Panc1 (cell line): ENCODE results near the gene ROR1.

Experiments
- POLR2AphosphoS5 ChIP-seq: IDR thresholded peaks from 2 replicates; pipeline ENCODE4 v1.6.1; 2012; ENCODE audit warnings: mild to moderate bottlenecking, low read depth, low read length, moderate library complexity
- SIN3A ChIP-seq: IDR thresholded peaks from 2 replicates; pipeline ENCODE4 v1.6.1; 2012; ENCODE audit warnings: low read depth, mild to moderate bottlenecking, low read length, moderate library complexity, borderline replicate concordance; ENCODE audit not compliant: insufficient read depth
- TF ChIP-seq, protein P1 (sequence below): fragments of 450-650 bp; IDR thresholded peaks from 2 replicates; pipeline ENCODE4 v1.5.1; 2017; ENCODE audit warnings: mild to moderate bottlenecking

DNA sequence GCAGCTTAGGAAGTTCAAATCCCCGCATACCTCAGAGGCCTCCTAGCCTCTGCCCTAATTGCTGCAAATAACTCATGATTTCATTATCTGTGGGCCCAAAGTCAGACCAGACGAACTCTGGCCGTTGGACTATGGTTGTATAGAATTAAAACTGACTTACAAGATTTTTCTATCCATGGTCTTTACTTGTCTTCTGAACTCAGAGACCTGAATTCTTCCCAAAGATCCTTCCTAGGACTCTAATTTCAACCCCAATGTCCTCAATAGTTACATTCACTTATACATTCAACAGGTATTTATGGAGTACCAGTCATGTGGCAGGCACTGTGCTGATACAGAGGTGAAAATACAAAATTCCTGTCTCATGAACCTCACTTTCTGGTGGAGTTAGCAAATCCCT is 247.2 kb downstream of the ROR1 start:
- TF ChIP-seq SIN3A (no peak), POLR2AphosphoS5 (no peak)
- TF ChIP-seq, protein P1, sequence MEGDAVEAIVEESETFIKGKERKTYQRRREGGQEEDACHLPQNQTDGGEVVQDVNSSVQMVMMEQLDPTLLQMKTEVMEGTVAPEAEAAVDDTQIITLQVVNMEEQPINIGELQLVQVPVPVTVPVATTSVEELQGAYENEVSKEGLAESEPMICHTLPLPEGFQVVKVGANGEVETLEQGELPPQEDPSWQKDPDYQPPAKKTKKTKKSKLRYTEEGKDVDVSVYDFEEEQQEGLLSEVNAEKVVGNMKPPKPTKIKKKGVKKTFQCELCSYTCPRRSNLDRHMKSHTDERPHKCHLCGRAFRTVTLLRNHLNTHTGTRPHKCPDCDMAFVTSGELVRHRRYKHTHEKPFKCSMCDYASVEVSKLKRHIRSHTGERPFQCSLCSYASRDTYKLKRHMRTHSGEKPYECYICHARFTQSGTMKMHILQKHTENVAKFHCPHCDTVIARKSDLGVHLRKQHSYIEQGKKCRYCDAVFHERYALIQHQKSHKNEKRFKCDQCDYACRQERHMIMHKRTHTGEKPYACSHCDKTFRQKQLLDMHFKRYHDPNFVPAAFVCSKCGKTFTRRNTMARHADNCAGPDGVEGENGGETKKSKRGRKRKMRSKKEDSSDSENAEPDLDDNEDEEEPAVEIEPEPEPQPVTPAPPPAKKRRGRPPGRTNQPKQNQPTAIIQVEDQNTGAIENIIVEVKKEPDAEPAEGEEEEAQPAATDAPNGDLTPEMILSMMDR: no peak
